Measurements from ENCODE around the gene FAM200C. TPM values are rescaled to one million over a fixed set of nuclear protein-coding genes. Genes with fewer than 3 reads are reported as not detected.

The FAM200C gene
- total and polyA plus RNA-seq, 2 of the 8 experiments (the other 6 are each of a cell fraction or from before 2014, with no cell fraction given) = 2.6 to 7.3 TPM

DNA sequence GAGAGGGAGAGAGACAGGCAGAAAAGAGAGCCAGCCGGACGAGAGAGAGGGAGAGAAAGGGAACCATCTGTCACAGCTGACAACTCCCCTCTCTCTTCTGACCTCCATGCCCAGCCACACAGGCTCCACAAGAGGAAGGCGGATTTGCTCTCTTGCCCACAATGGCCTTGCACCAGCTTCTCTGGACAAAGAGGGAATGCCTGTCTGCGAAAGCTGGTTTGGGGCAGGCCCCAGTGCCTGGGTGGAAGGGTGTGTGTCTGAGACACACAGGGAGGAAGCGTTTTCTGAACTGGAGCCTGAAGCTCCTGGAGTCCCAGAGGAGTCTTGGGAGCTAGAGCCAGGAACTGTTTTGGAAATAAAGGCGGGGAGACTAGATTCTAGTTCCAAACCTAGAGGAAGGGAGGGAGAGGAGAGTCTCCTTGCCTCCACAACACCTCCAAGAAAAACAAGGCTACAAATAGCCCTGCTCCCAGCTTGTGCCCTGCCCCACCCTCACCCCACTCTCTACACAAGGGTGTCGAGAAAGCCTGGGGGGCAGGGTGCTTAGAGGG is 41.9 kb downstream of the FAM200C start:
- no peak overlapping the region for H3K27ac ChIP-seq (ENCODE audit: low read depth, low read length)
- peaks cover 0 to 2% (median 1%) of the 10 kb centered on the region in 4 experiments; a peak in 6 of 7 replicates for H3K4me1 ChIP-seq (replicated peaks in 1 of 4; ENCODE audit: control insufficient read depth in 3 of 4, insufficient read depth in 4 of 4, low read length in 3 of 4)
- H2BK120ac ChIP-seq (replicated peaks; ENCODE audit: low read depth, low read length) = no peak overlapping the region
- no peak overlapping the region for H2BK5ac ChIP-seq (ENCODE audit: low read depth, low read length)
- DNase-seq (ENCODE audit: low read depth in 1 of 2, low spot score in 2 of 2) (no peak), FAIRE-seq (no peak)
- H2AFZ ChIP-seq (ENCODE audit: low read length) = no peak overlapping the region
- H3K36me3 ChIP-seq (ENCODE audit: control insufficient read depth in 2 of 4, insufficient read depth in 4 of 4, low read length in 3 of 4) = no peaks in the 10 kb centered on the region
- H3K9ac ChIP-seq (replicated peaks in 1 of 4; ENCODE audit: extremely low read depth in 1 of 4, low read depth in 3 of 4, low read length in 3 of 4) = no peak overlapping the region
- no peak for TF ChIP-seq PHF8 (conservative IDR thresholded peaks at IDR 0.05; ENCODE audit: low read depth, low read length)
- no peak for TF ChIP-seq EZH2 (IDR thresholded peaks at IDR 0.05; ENCODE audit: low read depth, low read length, severe bottlenecking)
- no peak for TF ChIP-seq EGR1 (IDR thresholded peaks at IDR 0.05; ENCODE audit: borderline replicate concordance, low read depth, low read length)
- TF ChIP-seq NANOG (IDR thresholded peaks at IDR 0.05; ENCODE audit: insufficient read depth, low read depth, low read length, poor library complexity, severe bottlenecking) = no peak
- TF ChIP-seq TAF7 (optimal IDR thresholded peaks at IDR 0.05; ENCODE audit: borderline replicate concordance, low read depth, low read length) = no peak
- TF ChIP-seq ZNF274 (IDR thresholded peaks at IDR 0.05; ENCODE audit: borderline replicate concordance, extremely low read depth, low read length) = no peak
- no peak for TF ChIP-seq SP2 (IDR thresholded peaks at IDR 0.05; ENCODE audit: low read length)
- TF ChIP-seq, protein P1, sequence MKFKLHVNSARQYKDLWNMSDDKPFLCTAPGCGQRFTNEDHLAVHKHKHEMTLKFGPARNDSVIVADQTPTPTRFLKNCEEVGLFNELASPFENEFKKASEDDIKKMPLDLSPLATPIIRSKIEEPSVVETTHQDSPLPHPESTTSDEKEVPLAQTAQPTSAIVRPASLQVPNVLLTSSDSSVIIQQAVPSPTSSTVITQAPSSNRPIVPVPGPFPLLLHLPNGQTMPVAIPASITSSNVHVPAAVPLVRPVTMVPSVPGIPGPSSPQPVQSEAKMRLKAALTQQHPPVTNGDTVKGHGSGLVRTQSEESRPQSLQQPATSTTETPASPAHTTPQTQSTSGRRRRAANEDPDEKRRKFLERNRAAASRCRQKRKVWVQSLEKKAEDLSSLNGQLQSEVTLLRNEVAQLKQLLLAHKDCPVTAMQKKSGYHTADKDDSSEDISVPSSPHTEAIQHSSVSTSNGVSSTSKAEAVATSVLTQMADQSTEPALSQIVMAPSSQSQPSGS (IDR thresholded peaks at IDR 0.05; ENCODE audit: low read length) = no peak
- no peak for TF ChIP-seq TBP (IDR thresholded peaks at IDR 0.05; ENCODE audit: low read depth, low read length)
- 89% methylated on average over 7 of the region's 7 CpGs; no CpG with 5 or more reads in 1 of the 2 experiments for WGBS, 2 experiments (ENCODE audit: extremely low coverage in 1 of 2, insufficient coverage in 1 of 2, insufficient read length in 1 of 2, insufficient replicate concordance in 2 of 2, low coverage in 1 of 2, low lambda C conversion rate in 2 of 2, missing lambda C conversion rate in 1 of 2)
- H3K79me2 ChIP-seq (ENCODE audit: control insufficient read depth in 1 of 2, insufficient read depth in 2 of 2, low read length in 2 of 2) = no peaks in the 10 kb centered on the region
- H4K91ac ChIP-seq (replicated peaks; ENCODE audit: insufficient read length, low read length) = no peak overlapping the region
- no peaks in the 10 kb centered on the region for H4K20me1 ChIP-seq (replicated peaks in 1 of 2; ENCODE audit: control insufficient read depth in 1 of 2, insufficient read depth in 2 of 2, low read length in 2 of 2)
- no peak overlapping the region for H3K4me3 ChIP-seq (ENCODE audit: extremely low read depth in 1 of 4, insufficient read depth in 2 of 4, low read depth in 3 of 4, low read length in 4 of 4)
- H3K23me2 ChIP-seq (ENCODE audit: low read depth, low read length) = no peaks in the 10 kb centered on the region
- no peak overlapping the region for H2BK20ac ChIP-seq (ENCODE audit: low read length)
- no peaks in the 10 kb centered on the region for H3K79me1 ChIP-seq (ENCODE audit: low read depth, low read length)
- no peak overlapping the region for H3K14ac ChIP-seq (ENCODE audit: insufficient read length)
- H3K4ac ChIP-seq (replicated peaks; ENCODE audit: insufficient read length, low read depth, low read length) = no peak overlapping the region
- no peak overlapping the region for H3K4me2 ChIP-seq (ENCODE audit: insufficient read depth in 1 of 2, low read depth in 2 of 2, low read length in 2 of 2)
- H2AK5ac ChIP-seq (ENCODE audit: low read depth, low read length) = no peak overlapping the region
- H3K18ac ChIP-seq (ENCODE audit: extremely low read depth, low read length) = no peak overlapping the region
- no peak overlapping the region for H3K56ac ChIP-seq (replicated peaks; ENCODE audit: insufficient read length, low read depth, low read length)
- no peaks in the 10 kb centered on the region; a peak in 1 of 7 replicates for H3K27me3 ChIP-seq (replicated peaks in 1 of 4; ENCODE audit: control insufficient read depth in 3 of 4, extremely low read depth in 1 of 4, insufficient read depth in 3 of 4, low read length in 3 of 4)
- no peak overlapping the region; the same call in 1 of the 2 replicates for H2BK12ac ChIP-seq (ENCODE audit: low read depth, low read length)
- no peak overlapping the region for H2BK15ac ChIP-seq (ENCODE audit: low read length)
- H4K5ac ChIP-seq (ENCODE audit: insufficient read length, low read depth, low read length) = no peak overlapping the region
- H3K23ac ChIP-seq (ENCODE audit: insufficient read length) = no peak overlapping the region
- CTCF ChIA-PET (ENCODE audit: partially characterized antibody) = interaction anchor here (0.7 to 6.1 kb wide), 10 partner anchors 10 to 917 kb away, joined by 3 to 30 read pairs (median 4); partner anchors contain the start of gene C1QTNF2
- POLR2A ChIA-PET (ENCODE audit: partially characterized antibody) = no interaction called here
- H3K9me3 ChIP-seq (ENCODE audit: insufficient read depth in 2 of 2, low read depth in 1 of 2, low read length in 1 of 2) = no peaks in the 10 kb centered on the region
- H4K8ac ChIP-seq (ENCODE audit: extremely low read depth, insufficient read depth, low read length) = no peak overlapping the region; the same call in 1 of the 2 replicates

All from H1 (cell line).